Measurements from ENCODE around the gene HDGFL3.
"Not testable (repeated sequence)": the region's sequence is repeated elsewhere in the genome, so short reads cannot be mapped to it uniquely, and the experiment has no call there.

HDGFL3 gene

GRCh38 chr15:83098079-83098478, 109.5 kb downstream of the HDGFL3 start:
- no peak for DNase-seq

GRCh38 chr15:83094583-83094982, 113.0 kb downstream of the HDGFL3 start:
- DNase-seq = no peak

DNA sequence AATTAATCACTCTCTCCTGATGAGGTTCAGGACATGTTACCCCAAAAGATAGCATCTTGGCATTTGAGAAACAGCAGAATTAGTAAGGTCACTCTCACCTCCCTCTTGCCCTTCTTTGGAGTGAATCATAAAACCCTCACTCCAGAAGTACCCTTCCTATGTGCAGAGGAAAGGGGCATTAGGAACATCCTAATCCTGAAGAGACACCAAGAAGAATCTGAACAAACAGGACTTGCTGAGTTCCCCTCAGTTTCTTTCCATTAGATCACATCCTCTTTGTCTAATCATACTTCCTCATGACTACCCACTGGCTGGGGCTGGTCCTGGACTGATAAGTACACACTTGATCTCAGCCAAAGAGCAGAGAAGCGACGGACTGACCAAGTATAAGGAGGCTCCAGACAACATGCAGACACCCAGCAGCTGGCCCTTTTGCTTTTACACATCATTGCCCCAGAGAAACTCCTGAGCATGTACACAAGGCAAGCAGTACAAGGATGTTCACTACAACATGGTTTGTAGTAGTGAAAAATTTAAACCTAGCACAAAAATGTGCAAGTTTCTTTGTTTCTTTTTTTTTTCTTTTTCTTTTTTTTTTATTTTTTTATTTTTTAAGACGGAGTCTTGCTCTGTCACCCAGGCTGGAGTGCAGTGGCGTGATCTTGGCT, 115.2 kb downstream of the HDGFL3 start:
- DNase-seq = peak; percentile 29

- DNase-seq = not testable (repeated sequence)
Observed at GRCh38 chr15:83091965-83092308, 115.7 kb downstream of the HDGFL3 start.

DNA sequence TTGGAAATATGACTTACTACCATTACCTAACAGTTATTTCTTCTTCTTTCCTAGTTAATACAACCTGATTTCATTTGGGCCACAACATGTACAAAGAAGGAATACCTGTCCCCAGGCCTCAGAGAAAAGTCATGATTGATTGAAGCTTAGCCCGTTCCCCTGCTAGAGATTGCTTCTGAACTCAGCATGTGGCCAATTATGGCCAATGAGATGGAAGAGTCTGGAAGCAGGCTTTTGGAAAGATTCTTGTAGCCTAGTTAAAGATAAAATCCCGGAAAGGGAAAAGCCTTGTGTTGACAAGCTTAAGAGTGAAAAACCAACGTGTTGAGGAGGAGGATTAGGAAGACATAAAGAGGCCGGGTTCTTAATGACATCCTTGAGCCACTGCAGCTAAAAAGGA, 117.2 kb downstream of the HDGFL3 start:
- DNase-seq = no peak

DNA sequence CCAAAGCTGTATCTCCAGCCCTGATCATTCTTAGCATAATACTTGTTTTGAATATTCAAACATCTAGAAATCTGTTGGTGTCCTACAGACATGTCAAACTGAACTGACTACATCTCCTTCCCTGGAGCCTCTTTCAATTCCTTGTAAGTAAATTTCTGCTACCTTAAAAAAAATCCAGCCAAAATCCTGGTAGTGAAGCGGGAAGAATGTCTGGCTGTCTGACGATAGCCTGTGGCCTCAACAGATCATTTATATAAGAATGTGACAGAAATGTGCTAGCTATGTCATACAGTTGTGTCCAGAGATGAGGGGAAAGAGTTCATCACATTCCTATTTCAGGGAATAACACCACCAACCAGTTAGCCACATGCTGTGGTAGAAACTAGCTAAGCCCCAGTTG, 118.7 kb downstream of the HDGFL3 start:
- DNase-seq = no peak

DNA sequence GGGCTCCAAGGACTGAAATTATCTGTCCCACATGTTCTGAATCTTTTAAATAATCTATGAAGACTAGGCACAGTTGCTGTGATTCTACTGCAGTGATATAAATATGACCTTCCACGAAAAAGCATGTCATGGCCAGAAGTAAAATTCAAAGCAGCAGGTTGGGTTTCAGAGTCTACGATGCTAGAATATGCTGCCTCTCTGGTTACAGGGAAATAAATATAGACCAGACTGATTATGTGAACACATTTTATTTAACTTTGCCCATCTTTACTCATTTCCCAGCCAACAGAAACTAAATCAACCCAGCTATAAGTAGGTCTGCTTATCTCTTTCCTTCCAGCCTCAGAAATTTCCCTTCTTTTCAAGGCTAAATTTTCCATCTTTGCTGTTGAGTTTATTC, 120.0 kb downstream of the HDGFL3 start:
- DNase-seq = no peak

DNA sequence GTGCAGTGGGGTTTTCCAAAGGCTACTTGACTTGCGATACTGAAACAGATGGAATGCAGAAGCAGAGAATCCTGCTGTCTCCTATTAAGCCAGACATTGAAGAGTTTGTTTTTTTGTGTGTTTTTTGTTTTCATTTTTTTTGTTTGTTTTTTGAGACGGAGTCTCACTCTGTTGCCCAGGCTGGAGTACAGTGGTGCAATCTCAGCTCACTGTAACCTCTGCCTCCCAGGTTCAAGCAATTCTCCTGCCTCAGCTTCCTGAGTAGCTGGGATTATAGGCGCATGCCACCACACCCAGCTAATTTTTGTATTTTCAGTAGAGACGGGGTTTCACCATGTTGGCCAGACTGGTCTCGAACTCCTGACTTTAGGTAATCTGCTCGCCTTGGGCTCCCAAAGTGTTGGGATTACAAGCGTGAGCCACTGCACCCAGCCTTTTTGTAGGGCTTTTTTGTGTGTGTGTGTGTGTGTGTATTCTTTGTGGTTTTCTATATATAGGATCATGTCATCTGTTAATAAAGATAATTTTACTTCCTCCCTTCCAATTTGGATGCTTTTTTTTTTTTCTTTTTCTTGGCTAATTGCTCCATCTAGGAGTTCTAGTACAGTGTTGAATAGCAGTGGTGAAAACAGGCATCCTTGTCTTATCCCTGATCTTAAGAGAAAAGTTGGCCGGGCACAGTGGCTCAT, 121.6 kb downstream of the HDGFL3 start:
- not testable (repeated sequence) for DNase-seq

DNA sequence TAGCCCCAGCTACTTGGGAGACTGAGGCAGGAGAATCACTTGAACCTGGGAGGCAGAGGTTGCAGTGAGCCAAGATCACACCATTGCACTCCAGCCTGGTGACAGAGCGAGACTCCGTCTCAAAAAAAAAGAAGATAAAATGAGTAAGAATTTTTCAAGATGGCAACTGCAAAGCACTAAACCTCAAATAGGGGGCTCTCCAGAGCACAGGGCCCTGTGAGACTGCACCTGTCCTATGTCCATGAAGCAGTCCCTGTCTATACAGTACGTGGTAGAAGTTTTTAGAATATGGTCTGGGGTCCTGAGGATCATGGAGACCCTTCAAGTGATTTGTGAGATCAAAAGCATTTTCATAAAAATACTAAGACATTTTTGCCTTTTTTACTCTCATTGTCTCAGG, 122.2 kb downstream of the HDGFL3 start:
- DNase-seq = not testable (repeated sequence)

- no peak for DNase-seq
Observed at GRCh38 chr15:83082730-83083386, 124.8 kb downstream of the HDGFL3 start.

DNA sequence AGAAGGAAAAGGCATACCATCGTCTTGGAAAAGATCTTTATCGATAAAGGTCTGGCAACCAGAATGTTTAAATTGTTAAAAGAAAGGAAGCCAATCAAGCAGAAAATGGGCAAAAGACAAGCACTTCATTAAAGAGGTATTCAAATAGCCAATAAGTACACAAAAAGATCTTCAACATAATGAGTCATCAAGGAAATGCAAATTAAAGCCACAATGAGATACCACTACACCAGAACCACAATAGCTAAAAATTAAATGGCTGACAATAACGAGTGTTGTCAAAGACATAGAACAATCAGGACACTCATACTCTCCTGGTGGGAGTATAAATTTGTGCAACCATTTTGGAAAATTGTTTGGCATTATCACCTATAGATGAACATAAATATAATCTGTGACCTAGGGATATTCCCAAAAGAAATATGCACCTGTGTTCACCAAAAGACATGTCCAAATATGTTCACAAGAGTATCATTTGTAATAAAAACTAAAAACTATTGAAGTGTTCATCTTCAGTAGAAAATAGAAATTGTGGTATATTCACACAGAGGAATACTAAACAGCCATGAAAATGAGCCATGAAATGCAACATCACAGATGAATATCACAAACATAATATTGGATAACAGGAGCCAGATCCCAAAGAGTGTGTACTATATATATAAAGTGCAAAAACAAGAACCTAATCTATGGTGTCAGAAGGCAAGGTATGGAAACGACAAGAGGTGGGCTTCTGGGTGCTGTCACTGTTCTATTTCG, 126.2 kb downstream of the HDGFL3 start:
- DNase-seq = no peak

DNA sequence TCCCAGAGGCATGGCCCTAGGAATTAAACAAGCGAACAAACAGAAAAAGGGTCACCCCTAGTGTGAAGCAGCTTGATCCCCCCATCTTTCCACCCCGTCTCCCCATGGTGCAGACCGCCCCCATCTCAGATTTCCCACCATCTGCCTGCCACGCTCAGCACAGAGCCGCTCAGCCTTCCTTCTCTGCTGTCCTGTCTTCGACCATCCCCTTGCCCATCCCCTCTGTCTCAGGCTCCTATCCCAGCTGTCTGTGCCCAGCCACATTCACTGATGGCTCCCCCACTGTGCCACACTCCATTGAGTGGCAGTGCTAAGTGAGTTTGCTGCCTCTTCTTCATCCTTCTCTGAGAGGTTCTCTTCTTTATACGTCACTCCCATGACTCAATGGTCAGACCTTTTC, 128.9 kb downstream of the HDGFL3 start:
- no peak for DNase-seq

Measured in NCI-H2029 (cell line).